Measurements from ENCODE around the gene FAM83D. TPM values are rescaled to one million over a fixed set of nuclear protein-coding genes. Genes with fewer than 3 reads are reported as not detected.

Gene FAM83D
- total RNA-seq, 1 donor from 2014 or later = 73.9 TPM

- Histone ChIP-seq H3K36me3 (no peaks in the 10 kb centered on the region), H3K27ac (no peak overlapping the region), H3K9ac (peak overlapping the region; percentile 39), H3K27me3 (no peaks in the 10 kb centered on the region), H3F3A (ENCODE audit: low read depth) (peaks cover 13% of the 10 kb centered on the region), H3K9me3 (ENCODE audit: low read depth) (no peaks in the 10 kb centered on the region), H4K20me1 (ENCODE audit: low read depth) (peaks cover 62% of the 10 kb centered on the region), H2AFZ (replicated peaks) (no peak overlapping the region), H3K4me1 (peaks cover 28% of the 10 kb centered on the region), H3K79me2 (ENCODE audit: low read depth) (peaks cover 67% of the 10 kb centered on the region), H3K4me3 (peak overlapping the region; percentile 83), H3K4me2 (peak overlapping the region; percentile 96)
- Mint-ChIP-seq H3K4me1 (peaks cover 30% of the 10 kb centered on the region), H3K27ac (peak overlapping the region; percentile 85), H3K4me3 (peak overlapping the region; percentile 95), H3K27me3 (ENCODE audit: insufficient read depth, low read depth) (peaks cover 5% of the 10 kb centered on the region), H3K36me3 (peaks cover 13% of the 10 kb centered on the region), H3K9me3 (no peaks in the 10 kb centered on the region)
- DNase-seq (ENCODE audit: low spot score) = no peak
- TF ChIP-seq EZH2 (IDR thresholded peaks at IDR 0.05) (no peak), CTCF (IDR thresholded peaks at IDR 0.05) (no peak), EZH2phosphoT487 (IDR thresholded peaks at IDR 0.05) (no peak)
Observed at GRCh38 chr20:38927902-38928578, 1.8 kb downstream of the FAM83D start.

GRCh38 chr20:38930242-38930569, 4.0 kb downstream of the FAM83D start:
- Mint-ChIP-seq H3K27me3 (ENCODE audit: insufficient read depth, low read depth) (peaks cover 5% of the 10 kb centered on the region), H3K4me1 (peaks cover 30% of the 10 kb centered on the region), H3K4me3 (peak overlapping the region; percentile 50), H3K36me3 (peaks cover 18% of the 10 kb centered on the region), H3K27ac (no peak overlapping the region), H3K9me3 (no peaks in the 10 kb centered on the region)
- Histone ChIP-seq H3K27ac (no peak overlapping the region), H3K36me3 (no peaks in the 10 kb centered on the region), H3K9me3 (ENCODE audit: low read depth) (no peaks in the 10 kb centered on the region), H3K79me2 (ENCODE audit: low read depth) (peaks cover 88% of the 10 kb centered on the region), H3K4me2 (no peak overlapping the region), H3K4me1 (peaks cover 28% of the 10 kb centered on the region), H4K20me1 (ENCODE audit: low read depth) (peaks cover 84% of the 10 kb centered on the region), H2AFZ (replicated peaks) (no peak overlapping the region), H3K4me3 (no peak overlapping the region), H3F3A (ENCODE audit: low read depth) (peaks cover 12% of the 10 kb centered on the region), H3K9ac (no peak overlapping the region), H3K27me3 (no peaks in the 10 kb centered on the region)
- DNase-seq (ENCODE audit: low spot score) = no peak
- no peak for TF ChIP-seq CTCF (IDR thresholded peaks at IDR 0.05)
- TF ChIP-seq EZH2phosphoT487 (IDR thresholded peaks at IDR 0.05) = no peak
- no peak for TF ChIP-seq EZH2 (IDR thresholded peaks at IDR 0.05)

- Mint-ChIP-seq H3K9me3 (no peaks in the 10 kb centered on the region), H3K4me1 (peaks cover 30% of the 10 kb centered on the region), H3K27me3 (ENCODE audit: insufficient read depth, low read depth) (peaks cover 4% of the 10 kb centered on the region), H3K4me3 (no peak overlapping the region), H3K36me3 (peaks cover 26% of the 10 kb centered on the region), H3K27ac (no peak overlapping the region)
- TF ChIP-seq EZH2 (IDR thresholded peaks at IDR 0.05) = no peak
- no peak for TF ChIP-seq CTCF (IDR thresholded peaks at IDR 0.05)
- peaks cover 100% of the 10 kb centered on the region for H3K79me2 ChIP-seq (ENCODE audit: low read depth)
- peaks cover 29% of the 10 kb centered on the region for H3K4me1 ChIP-seq
- no peak for DNase-seq (ENCODE audit: low spot score)
- no peaks in the 10 kb centered on the region for H3K9me3 ChIP-seq (ENCODE audit: low read depth)
- no peaks in the 10 kb centered on the region for H3K27me3 ChIP-seq
- no peak overlapping the region for H3K27ac ChIP-seq
- H3K9ac ChIP-seq = no peak overlapping the region
- H3K36me3 ChIP-seq = no peaks in the 10 kb centered on the region
- peaks cover 100% of the 10 kb centered on the region for H4K20me1 ChIP-seq (ENCODE audit: low read depth)
- peak overlapping the region; percentile 52 for H3K4me2 ChIP-seq
- H3K4me3 ChIP-seq = no peak overlapping the region
- H2AFZ ChIP-seq (replicated peaks) = no peak overlapping the region
- H3F3A ChIP-seq (ENCODE audit: low read depth) = peaks cover 4% of the 10 kb centered on the region
Observed at GRCh38 chr20:38931984-38932383, 5.8 kb downstream of the FAM83D start.

Measured in neural progenitor cell (in vitro differentiated cells).